Activated naive CD8-positive, alpha-beta T cell treated with anti-CD3 and anti-CD28 coated beads, Interleukin-2, amount 50 U/mL, for 16 hours (primary cell): ENCODE measurements around the gene TLR2.
"Not testable (repeated sequence)": the region's sequence is repeated elsewhere in the genome, so short reads cannot be mapped to it uniquely, and the experiment has no call there.

Experiments
- DNase-seq: peaks from one replicate; pipeline ENCODE4 v3.0.0-alpha.2; 2020; ENCODE audit warnings: low read depth, low spot score

The TLR2 gene

GRCh38 chr4:153655928-153656327 is 28.2 kb upstream of the TLR2 start:
- no peak for DNase-seq

DNA sequence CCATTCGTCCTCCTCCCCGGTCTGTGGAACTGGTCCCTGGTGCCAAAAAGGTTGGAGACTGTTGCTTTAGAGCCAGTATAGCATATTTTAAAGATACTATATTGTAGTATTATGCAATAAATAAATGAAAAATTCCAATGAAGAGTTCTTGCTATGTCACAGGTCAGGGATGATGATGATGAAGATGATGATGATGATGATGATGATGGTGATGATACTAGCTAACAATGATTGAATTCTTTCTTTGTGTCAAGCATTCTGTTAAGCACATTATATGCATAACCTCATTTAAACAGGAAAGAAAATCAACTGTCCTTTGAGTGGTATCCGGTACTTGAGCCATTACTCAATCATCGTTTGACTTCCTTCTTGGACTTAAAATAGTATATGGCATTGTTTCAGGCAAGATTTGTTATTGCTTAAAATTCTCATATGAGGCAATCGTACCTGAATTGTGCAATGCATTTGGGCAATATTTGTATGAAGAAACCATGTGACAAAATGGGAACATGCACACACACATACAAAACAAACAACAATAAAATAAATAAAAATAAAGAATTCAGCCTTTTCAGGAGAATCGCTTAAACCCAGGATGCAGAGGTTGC is 22.8 kb upstream of the TLR2 start:
- no peak for DNase-seq

GRCh38 chr4:153661908-153662307 is 22.2 kb upstream of the TLR2 start:
- no peak for DNase-seq

DNA sequence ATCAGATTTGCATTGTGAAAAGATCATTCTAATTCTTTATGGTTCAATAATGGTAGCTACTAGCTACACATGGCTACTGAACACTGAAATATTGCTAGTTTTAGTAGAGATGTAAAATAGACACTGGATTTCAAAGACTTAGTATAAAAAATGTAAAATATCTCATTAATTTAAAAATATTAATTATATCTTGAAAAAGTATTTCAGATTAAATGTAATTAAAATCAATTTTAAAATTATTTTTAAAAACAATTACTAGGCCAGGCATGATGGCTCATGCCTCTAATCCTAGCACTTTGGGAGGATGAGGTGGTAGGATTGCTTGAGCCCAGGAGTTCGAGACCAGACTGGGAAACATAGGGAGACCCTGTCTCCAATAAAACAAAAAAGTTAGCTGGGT is 20.4 kb upstream of the TLR2 start:
- no peak for DNase-seq

- not testable (repeated sequence) for DNase-seq
Observed at GRCh38 chr4:153666505-153666904, 17.6 kb upstream of the TLR2 start.

GRCh38 chr4:153668647-153669046 is 15.4 kb upstream of the TLR2 start:
- no peak for DNase-seq

DNA sequence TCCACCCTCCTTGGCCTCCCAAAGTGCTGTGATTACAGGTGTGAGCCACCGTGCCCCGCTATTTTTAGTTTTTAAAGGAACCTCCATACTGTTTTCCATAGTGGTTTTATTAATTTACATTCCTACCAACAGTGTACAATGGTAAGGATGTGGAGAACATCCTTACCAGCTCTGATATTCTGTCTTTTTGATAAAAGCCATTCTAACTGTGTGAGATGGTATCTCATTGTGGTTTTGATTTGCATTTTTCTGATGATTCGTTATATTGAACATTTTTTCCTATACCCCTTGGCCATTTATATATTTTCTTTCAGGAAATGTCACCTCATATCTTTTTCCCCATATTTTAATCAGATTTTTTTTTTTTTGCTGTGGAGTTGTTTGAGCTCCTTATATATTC is 14.2 kb upstream of the TLR2 start:
- no peak for DNase-seq

GRCh38 chr4:153676486-153676885 is 7.6 kb upstream of the TLR2 start:
- DNase-seq, result no peak

DNA sequence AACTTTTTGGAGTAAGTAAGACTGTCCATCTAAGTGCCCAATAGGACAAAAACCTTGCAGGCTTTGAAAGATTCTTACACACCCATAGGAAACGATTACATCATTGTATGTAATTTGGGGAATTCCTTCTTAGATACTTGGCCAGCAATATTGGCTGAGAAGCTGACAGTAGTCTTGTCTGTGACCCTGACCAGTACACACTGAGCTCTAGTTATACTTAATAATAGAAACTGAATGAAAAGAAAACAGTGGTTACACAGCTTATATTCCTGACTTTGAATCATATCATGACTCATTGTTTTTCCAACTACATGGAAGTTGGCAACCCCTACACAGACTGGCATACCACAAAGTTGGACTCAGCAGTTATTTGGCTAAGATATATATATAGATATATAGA is 7.1 kb upstream of the TLR2 start:
- DNase-seq, result no peak

DNA sequence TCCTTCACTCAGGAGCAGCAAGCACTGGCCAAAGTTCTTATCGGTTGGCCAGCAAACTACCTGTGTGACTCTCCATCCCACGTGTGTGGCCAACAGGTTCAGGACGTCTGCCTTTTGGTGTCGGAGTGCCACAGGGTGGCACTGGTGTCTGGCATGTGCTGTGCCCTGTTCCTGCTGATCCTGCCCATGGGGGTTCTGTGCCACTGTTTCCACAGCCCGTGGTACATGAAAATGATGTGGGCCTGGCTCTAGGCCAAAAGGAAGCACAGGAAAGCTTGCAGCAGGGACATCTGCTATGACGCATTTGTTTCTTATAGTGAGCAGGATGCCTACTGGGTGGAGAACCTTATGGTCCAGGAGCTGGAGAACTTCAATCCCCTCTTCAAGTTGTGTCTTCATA is 4.6 kb upstream of the TLR2 start:
- DNase-seq, result no peak

- no peak for DNase-seq
Observed at GRCh38 chr4:153683763-153684181, 308 bp upstream of the TLR2 start.

DNA sequence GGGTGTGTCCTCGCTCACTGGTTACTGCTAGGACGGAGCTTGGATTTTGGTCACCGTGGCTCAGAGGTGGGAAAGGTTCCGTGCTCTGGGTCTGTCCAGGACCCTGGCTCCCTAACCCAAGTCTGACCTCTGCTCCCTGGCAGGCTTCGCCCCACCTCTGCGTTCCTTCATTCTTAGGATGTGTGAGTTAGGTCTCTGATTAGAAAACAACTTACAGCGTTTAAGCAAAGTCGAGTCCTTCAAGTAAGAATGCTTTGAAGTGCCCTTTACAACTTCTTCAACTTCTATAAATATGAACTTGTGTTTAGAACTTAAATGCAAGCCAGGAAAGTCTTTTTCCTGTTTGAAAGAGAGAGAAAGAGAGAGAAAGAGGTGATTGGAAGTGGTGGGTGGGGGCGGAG is 891 bp downstream of the TLR2 start:
- no peak for DNase-seq

- DNase-seq, result no peak
Observed at GRCh38 chr4:153704522-153704921, 20.4 kb downstream of the TLR2 start.

- no peak for DNase-seq
Observed at GRCh38 chr4:153705743-153706468, 21.8 kb downstream of the TLR2 start.

GRCh38 chr4:153706519-153706918 is 22.4 kb downstream of the TLR2 start:
- no peak for DNase-seq

DNA sequence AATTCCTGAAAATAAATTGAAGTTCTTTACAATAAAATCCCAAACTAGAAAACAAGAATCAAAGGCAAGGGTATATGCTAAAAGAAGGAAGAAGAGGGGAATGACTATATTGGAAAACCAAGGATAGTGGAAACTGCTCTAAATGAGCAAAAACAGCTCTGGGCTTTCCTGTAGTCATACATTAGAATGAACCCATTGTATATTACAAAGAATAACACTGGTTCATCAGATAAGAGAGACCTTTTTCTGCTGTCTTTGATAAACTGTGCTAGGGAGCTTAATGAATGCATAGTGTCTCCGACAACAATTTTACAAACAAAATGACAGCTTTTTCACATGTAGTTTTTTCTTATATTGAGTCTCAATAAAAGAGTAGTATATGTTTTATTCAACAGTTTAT is 26.6 kb downstream of the TLR2 start:
- no peak for DNase-seq

DNA sequence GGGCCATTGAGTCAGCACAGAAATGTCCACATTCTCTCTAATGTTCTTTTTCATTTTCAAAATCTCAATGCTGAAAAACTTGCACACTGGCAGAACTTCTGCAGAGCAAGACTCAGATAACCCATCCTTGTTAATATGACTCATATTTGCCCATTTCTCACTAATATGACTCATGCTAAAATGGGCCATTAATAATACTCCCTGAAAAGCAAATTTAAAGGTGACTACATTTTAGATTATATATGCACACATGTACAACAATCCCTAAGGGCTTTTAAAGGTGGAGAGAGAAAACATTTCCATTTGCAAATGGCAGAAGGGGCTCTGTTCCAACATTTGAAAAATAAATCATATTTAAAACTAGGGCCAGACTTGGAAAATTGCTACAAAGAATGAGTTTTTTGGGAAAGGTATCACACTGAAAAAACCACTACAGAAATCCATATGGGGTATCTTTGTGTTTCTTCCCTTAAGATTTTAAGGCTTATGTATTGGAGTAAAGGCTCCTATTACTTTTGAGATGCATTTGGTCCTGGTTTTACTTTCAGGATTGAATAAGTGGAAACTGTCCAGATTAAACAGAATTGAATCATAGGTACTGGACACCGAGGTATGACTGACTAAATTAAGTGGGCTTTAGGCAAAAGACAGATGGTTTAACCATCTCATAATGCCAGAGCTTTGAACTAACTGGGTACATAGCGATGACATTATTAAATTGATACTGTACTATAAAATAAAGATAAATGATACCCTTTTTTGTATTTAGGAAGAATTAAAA is 30.0 kb downstream of the TLR2 start:
- no peak for DNase-seq

- no peak for DNase-seq
Observed at GRCh38 chr4:153722036-153722435, 38.0 kb downstream of the TLR2 start.

DNA sequence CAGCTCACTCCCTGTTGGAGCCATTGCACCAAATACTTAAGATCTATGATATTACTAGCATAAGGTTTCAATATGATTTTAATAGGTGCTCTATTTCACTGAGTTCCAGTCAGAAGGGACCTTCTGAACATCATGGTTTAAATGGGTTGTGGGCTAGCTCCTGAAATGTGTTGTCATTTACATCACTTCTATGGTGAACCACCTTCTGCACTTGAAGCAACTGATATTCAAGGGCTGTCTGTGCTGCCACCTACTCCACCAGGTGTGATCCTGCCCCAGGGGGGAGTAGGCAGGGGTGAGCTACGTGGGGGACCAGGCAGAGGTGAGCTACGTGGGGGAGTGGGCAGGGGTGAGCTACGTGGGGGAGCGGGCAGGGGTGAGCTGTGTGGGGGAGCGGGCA is 40.5 kb downstream of the TLR2 start:
- DNase-seq, result no peak

DNA sequence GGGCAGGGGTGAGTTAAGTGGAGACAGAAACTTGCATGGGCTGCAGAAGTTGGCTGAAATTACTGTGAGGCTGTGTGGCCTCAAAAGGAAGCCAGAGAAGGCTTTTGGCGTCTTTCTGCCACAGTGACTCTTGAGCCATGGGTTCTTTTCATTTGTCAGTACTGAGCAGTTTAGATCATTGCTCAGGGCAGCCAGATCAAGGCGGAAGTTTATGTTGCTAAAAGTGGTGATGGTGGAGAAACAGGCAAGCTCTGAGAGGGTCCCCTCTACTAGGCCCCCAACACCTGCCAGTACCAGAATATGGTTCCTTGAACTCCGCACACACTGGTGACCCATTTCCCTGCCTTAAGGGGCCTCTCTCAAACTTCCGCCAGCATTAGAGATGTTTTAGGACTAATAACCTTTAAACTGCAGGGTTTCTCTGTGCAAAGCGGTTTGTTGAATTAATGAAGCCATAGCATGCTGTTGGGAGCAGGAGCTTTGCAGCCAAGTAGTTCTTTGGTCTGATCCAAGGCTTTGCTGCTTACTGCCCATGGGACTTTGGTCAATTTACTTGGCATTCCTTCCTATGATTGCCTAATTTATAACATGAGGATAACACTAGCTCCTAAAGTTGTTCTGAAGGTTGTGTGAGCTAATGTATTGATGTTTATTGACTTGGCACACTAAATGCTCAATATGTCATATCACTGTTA is 41.2 kb downstream of the TLR2 start:
- no peak for DNase-seq

DNA sequence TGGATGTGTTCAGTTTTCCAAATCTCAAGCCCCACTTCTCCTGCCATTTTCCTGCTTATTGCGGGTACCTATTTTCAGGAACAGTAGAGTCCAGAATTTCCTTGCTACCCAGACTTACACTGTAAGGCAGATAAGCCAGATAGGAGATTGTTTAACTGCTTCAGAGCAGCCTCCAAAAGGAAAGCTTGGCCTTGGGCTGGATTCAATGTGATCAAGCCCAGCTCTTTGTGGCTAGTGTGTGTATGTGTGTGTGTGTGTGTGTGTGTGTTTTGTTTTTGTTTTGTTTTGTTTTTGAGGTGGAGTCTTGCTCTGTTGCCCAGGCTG is 41.7 kb downstream of the TLR2 start:
- no peak for DNase-seq

- no peak for DNase-seq
Observed at GRCh38 chr4:153728151-153728550, 44.1 kb downstream of the TLR2 start.
